LHCN-M2 (cell line): ENCODE measurements around the gene SORCS2. TPM values are rescaled to one million over a fixed set of nuclear protein-coding genes. Genes with fewer than 3 reads are reported as not detected.

ENCODE experiments used
- DNase-seq: peaks from one replicate; pipeline ENCODE4 v3.0.0-alpha.2; 2012; ENCODE audit warnings: low read depth
- total RNA-seq: library from RNA; depleted of rRNA; stranded (reverse); fragments of >200 nt; gene quantifications from 2 replicates; pipeline ENCODE4 v1.2.3, GENCODE V29; 2014

SORCS2 gene
- total RNA-seq, 1 experiment from 2014 or later, result 0.52 TPM

- DNase-seq, result no peak
Observed at GRCh38 chr4:7540206-7540605, 347.9 kb downstream of the SORCS2 start.

DNA sequence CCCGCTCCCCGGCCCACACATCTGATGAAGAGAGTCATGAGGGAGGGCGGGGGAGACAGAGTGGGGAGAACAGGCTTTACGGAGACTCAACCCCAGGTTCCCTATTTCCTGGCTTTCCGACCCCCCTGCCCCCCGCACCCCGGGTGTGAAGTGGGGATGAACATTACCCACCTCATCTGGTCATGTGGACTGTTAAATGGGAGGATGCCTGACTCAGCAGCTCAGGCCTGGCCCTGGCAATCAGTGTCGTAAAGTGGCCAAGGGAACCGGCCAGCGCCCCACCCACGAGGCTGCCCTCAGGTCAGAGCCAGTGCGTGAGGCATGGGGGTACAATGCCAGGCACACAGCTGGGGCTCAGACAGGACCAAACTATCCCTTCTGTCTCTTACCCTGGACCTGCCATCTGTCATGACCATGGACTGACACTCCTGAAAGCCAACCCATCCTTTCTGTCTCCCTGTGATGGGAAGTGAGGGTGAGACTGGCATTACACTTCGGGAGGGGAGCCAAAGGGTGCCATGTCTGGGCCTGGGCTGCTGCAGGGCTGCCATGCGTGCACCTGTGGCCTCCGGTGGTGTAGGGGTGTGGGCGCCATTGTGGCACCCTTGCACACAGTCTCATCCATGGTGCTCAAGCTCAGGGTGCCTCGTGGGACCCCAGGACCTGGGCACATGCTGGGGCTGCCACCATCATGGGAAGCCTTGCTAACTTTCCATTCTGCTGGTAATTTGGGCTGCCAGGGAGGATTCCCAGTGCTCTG, 348.5 kb downstream of the SORCS2 start:
- DNase-seq, result no peak

GRCh38 chr4:7541414-7541810, 349.1 kb downstream of the SORCS2 start:
- no peak for DNase-seq

DNA sequence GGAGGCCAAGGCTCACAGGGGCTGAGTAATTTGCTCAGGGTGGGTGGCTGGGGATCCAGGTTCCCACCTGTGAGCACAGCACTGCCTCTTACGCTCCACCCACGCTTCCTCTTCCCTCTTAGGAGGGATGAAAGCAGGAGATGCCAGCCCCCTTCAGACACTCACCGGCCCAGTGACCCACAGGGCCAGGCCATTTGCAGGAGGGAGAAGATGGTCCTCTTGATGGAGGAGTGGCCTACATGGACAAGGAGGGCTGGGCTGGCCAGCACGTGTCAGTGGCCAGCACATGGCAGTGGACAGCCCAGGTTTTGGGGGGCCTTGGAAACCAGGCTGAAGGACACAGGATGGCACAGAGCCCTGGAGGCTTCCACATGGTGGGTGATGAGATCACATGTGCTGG, 350.4 kb downstream of the SORCS2 start:
- DNase-seq, result no peak

DNA sequence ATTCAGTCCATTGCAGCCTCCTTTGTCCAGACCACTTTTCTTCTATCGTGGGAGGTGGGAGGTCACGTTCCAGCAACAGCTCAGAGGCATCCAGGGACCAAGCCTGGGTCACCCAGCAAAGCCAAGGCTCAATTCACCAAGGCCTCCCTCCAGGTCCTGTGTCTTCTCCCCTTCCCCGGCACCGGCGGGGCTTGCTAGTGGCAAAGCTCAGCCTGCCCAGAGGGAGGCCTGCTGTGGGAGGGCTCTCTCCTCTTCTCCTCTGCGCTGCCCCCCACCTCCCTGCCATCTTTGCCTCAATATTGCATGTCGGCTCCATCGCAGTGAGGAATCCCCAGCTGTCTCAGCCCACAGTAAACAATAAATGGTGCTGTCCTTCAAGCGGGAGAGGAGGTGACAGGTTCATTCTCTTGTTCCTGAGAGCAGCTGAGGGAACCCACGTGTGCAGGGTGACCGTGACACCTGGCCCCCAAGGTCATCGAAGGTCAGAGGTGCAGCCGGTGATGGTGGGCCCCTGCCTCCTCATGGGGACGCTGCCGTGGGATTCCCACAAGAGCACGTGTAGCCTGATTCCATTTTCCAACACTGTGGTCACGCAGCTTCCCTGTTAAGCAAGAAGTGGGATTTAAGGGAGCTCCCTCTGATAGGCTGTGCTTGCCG, 353.9 kb downstream of the SORCS2 start:
- no peak for DNase-seq

DNA sequence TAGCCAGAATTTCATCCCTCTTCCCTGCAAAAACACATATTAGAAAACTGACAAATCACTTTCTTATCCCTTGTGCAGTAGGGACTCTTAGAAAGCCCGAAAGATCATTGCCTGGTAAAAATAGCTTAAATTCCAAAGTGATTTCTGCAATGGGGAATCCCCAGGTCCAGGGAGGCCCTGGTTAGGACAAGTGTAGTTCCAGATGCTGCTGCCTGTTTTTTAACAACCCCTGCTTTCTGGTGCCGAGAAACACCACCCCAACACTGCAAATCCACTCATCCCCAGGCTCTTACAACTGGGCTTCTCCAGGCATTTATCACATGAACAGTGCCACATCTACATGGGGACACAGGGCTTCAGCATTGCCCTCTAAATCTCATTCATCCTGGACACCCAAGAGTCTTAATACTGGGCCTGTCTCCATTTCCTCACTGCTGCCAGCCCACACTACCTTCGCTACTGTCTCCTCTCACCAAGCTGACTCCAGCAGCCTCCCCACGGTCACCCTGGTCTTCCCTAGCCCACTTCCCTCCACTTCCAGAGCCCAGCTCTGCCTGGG, 354.6 kb downstream of the SORCS2 start:
- peak; percentile 1 for DNase-seq

DNA sequence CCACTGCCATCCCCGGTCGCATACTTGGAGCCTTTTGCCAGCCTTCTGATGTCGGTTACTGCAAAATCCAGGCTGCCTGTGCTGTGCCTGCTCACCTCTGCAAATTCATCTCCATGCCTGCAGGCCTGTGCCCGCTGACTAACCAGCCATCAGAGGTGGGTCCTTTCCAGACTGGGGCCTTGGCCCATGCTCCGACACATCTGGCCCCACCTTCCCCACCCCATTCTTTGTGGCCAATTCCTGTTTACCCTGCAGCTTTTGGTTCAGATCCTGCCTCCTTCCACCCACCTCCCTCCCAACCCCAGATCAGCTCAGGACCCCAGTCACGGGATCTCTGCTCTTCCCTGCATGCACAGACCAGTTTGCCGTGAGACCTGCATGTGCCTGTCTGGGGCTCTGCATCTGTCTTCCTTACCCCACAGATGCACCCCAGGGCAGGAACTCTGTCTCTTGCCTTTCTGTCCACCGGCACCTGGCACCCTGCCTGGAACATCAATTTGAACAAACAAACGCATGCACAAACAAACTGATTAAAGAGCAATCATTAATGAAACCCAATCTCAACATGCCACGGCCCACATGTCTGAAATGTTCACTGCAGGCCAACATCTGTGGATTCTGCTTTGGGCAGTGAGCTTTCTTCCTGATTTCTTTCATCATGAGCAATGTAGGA, 355.2 kb downstream of the SORCS2 start:
- no peak for DNase-seq

GRCh38 chr4:7549866-7550265, 357.5 kb downstream of the SORCS2 start:
- DNase-seq, result no peak

DNA sequence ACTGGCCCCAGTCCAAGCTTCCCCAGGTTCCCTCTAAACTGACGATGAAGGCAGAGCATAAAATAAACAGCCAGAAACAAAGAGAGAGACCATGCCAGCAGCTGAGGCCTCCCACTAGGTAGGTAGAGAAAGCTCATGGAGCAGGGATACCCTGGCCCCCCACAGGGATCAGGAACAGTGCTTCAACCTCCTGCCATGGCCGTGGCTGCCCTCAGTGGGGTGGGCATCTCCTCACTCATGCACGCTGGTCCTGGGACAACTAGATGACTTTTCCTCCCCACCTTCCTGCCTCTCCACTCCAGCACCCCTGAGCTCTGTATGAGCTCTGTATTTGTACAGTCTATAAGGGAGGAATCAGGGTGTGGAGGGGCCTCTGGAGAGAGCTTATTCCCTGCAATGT, 360.1 kb downstream of the SORCS2 start:
- no peak for DNase-seq

DNA sequence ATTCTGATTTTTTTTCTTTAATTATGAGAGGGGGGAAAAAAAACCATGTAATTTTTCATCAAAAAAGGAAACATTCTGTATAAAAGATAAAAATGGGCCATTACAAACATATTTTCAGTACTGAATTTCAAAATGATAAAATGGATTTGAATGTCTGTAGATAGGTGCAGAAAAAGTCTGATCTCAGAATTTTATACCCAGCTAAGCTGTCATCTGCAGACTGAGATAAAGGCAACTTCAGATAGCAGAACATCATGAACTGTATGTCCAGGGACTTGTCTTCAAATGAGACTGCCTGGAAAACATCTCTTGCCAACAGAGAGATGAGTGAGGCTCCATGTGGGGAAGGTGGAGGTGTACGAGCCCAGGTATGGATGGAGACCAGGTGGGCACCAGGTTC, 360.9 kb downstream of the SORCS2 start:
- no peak for DNase-seq

- DNase-seq, result no peak
Observed at GRCh38 chr4:7554905-7555304, 362.6 kb downstream of the SORCS2 start.

DNA sequence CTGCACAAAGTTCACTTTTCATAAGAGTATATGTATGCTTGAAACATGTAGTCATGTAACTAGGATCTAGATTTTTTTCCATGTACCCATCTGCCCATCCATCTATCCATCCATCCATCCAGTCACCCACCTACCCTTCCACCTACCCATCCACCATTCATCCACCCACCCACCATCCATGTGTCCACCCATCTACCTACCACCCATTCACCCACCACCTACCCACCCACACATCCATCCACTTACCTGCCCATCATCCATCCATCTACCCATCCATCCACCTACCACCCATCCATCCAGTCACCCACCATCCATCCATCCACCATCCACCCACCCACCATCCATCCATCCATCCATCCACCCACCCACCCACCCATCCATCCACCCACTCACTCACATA, 364.2 kb downstream of the SORCS2 start:
- DNase-seq, result no peak

GRCh38 chr4:7557456-7557855, 365.1 kb downstream of the SORCS2 start:
- peak; percentile 76 for DNase-seq

- no peak for DNase-seq
Observed at GRCh38 chr4:7558436-7558835, 366.1 kb downstream of the SORCS2 start.

- DNase-seq, result no peak
Observed at GRCh38 chr4:7559316-7559715, 367.0 kb downstream of the SORCS2 start.

DNA sequence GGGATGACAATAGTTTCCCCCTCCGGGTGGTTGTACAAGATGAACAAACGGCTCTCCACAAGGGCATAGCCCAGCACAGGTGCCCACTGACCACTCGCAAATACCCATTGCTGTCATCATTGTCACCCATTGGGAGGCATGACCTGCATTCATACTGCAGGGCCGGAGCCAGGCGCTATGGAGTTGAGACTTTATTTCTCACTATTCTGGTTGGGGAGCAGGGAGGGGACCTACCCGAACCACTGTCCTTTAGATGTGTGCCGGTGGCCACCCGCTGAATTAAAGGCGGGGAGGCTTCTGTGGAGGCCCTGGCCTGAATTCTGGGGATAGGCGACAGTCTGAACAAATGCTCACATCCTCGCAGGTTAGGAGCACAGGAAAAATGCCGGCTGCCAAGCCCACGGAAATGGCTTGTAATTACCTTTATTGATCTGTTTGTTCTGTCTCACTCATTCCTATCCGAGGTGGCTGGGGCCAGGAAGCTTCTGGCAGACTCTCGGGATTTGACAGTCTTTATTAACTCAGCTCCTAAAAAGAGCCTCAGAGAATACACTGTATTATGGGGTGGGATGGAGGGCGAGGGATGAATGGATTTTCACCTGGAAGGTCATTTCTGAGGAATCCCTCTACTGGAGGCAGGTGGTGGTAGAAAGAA, 367.5 kb downstream of the SORCS2 start:
- DNase-seq, result no peak

DNA sequence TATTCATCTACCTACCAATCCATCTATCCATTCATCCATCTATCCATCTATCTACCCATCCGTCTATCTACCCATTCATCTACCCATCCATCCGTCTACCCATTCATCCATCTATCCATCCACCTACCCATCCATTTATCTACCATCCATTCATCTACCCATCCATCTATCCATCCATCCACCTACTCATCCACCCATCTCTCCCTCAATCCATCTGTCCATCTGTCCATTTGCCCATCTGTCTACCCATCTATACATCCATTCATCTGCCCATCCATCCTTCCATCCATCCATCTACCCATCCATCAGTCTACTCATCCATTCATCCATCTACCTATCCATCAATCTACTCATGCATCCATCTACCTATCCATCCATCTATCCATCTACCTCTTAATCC, 369.2 kb downstream of the SORCS2 start:
- DNase-seq, result no peak

DNA sequence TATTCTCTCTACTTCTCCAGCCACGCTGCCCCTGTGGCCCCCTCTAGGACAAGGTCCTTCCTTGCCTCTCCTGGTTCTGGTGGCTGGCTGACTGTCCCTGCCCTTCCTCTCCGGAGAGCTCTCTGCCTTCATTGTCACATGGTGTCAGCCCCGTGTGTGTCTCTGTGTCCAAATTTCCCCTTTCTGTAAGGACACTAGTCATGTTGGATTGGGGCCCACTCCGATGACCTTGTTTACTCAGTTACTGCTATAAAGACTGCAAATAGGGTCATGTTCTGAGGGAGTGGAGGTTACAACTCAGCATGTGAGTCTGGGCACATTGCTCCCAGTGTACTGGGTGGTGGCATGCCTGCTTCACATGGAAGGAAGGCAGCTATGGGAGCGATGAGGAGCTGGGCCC, 371.9 kb downstream of the SORCS2 start:
- DNase-seq, result no peak

DNA sequence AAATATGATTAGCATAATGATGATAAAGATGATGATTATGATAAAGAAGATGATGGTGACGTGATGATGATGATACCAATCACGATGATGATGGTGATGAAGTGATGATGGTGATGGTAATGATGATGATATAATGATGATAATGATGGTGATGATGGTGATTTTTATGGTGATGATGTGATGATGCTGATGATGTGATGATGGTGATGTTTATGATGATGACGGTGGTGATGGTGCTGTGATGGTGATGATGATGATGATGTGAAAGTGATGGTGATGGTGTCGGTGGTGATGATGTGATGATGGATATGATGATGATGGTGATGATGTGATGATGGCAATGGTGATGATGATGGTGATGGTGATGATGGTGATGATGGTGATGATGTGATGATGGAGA, 373.1 kb downstream of the SORCS2 start:
- DNase-seq, result no peak

- DNase-seq, result no peak
Observed at GRCh38 chr4:7569810-7570783, 377.8 kb downstream of the SORCS2 start.

- DNase-seq, result no peak
Observed at GRCh38 chr4:7571001-7571400, 378.7 kb downstream of the SORCS2 start.
